Measurements from ENCODE around the gene HECTD4.

The HECTD4 gene

DNA sequence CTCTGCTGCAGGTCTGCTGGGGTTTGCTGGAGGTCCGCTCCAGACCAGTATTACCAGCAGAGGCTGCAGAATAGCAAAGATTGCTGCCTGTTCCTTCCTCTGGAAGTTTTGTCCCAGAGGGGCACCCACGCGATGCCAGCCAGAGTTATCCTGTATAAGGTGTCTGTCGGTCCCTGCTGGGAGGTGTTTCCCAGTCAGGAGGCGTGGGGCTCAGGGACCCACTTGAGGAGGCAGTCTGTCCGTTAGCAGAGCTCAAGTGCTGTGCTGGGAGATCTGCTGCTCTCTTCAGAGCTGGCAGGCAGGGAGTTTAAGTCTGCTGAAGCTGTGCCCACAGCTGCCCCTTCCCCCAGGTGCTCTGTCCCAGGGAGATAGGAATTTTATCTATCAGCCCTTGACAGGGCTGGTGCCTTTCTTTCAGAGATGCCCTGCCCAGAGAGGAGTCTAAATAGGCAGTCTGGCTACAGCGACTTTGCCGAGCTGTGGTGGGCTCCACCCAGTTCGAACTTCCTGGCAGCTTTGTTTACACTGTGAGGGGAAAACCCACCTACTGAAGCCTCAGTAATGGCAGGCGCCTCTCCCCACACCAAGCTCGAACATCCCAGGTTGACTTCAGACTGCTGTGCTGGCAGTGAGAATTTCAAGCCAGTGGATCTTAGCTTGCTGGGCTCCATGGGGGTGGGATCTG is 223.6 kb downstream of the HECTD4 start:
- DNase-seq (ENCODE audit: low spot score): peak; percentile 55

DNA sequence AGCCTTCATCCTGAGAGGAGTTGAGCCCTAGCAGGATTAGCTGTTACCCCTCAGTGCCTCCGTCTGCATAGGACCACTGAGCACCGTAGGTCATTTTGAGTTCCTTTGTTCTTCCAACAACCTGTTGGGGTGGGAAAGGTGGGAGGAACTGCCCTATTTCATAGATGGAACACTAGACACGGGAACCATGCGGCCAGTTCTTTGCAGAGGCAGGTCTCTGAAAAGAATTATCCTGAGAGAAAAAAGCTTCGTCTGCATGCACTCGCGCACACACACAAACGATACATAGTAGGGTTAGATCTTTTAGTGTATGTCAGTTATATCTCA is 228.4 kb downstream of the HECTD4 start:
- no peak for DNase-seq (ENCODE audit: low spot score)

DNA sequence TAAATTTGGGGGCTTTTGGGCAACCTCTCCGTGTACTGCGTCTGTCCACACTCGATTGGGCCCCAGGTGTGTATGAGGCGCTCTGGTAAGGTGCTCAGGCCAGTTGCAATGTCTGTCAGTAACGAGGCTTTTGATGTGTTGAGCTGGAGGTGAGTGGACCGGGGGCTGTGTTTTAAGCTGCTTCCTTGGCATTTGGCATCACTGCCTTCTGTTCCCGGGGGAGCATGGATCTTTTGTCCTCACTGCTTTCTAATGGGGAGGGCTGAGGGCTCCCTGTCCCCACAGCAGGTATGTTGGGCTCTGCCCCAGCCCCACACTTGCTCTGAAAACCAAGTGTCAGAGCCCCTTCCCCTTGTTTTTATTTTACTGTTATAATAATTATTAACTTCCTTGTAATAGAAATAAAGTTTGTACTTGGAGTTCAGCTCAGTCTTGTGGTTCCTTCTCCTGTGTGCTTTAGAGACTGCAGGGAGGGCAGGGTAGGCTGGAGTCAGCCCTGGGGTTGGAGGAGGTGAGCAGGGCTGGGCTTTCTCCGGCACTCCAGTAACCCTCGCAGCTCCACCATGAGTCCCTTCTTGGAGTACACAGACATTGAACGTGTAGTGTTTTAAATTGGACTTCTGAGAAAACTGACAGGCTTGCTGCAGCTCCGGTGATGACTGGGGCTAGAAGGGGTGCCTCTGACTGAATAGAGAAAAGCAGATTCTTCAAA is 228.9 kb downstream of the HECTD4 start:
- DNase-seq (ENCODE audit: low spot score): no peak

- DNase-seq (ENCODE audit: low spot score): no peak
Observed at GRCh38 chr12:112151766-112152541, 230.3 kb downstream of the HECTD4 start.

GRCh38 chr12:112149596-112149995 is 232.6 kb downstream of the HECTD4 start:
- DNase-seq (ENCODE audit: low spot score): no peak

DNA sequence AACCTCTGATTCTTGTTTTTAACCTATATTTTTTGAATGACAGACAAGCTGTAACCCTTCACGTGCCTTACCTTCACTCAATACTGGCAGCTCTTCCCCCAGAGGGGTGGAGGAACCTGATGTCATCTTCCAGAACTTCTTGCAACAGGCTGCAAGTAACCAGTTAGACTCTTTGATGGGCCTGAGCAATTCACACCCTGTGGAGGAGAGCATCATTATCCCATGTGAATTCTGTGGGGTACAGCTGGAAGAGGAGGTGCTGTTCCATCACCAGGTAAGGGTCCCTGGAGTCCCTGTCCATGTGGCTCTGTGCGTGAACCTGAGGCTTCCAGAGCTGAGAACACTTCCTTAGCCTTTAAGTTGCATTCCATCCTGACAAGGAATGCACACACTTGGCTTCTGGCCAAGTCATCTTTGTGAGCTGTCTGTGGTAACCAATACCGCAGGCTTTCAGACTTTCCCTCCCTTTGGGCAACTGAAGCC is 234.2 kb downstream of the HECTD4 start:
- DNase-seq (ENCODE audit: low spot score): no peak

DNA sequence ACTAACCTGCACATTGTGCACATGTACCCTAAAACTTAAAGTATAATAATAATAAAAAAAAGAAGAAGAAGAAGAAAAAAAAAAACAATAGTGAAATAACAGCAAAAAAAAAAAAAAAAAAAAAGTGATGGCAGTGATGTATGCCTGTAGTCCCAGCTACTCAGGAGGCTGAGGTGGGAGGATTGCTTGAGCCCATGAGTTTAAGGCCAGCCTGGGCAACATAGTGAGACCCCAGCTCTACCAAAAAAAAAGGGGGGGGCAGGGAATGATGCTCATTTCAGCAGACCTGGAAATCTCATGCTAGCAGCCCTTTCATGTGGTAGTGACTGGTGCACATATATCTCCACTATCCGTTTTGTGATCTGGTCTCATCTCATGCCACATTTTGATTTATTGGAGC is 236.1 kb downstream of the HECTD4 start:
- DNase-seq (ENCODE audit: low spot score): no peak

GRCh38 chr12:112140728-112141127 is 241.5 kb downstream of the HECTD4 start:
- DNase-seq (ENCODE audit: low spot score): no peak

DNA sequence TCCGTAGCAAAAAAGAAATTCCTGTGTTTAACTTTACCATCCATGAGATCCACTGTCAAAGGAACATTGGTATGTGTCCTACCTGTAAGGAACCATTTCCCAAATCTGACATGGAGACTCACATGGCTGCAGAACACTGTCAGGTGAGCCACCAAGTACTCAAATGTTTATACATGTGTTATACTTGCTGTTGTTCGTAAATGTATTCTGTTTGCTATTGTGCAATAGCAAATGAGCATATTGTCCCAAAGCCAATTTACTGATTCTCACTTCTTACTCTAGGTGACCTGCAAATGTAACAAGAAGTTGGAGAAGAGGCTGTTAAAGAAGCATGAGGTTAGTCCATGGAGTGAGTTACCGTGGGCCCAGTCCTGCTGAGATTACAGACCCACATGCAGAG is 247.5 kb downstream of the HECTD4 start:
- no peak for DNase-seq (ENCODE audit: low spot score)

- no peak for DNase-seq (ENCODE audit: low spot score)
Observed at GRCh38 chr12:112133418-112133817, 248.8 kb downstream of the HECTD4 start.

DNA sequence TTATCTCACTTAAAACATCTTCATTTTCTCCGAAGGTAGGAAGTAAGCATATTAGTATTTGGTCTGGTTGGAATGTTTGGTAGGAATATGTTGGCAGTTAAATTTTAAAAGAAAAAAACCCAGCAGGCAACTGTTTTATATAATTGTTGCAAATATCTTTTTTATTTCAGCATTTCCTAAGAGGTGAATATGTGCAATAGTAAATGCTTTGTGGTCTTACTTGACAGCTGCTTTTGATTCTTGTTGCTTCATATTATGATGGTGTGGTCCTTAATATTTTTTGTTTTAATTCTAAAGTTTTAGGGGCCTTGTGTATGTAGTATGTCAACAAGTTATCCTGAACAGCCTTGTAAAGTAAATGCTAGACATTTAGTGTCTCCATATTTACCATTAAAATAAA is 250.5 kb downstream of the HECTD4 start:
- no peak for DNase-seq (ENCODE audit: low spot score)

GRCh38 chr12:112130441-112130998 is 251.7 kb downstream of the HECTD4 start:
- peak; percentile 78 for DNase-seq (ENCODE audit: low spot score)

DNA sequence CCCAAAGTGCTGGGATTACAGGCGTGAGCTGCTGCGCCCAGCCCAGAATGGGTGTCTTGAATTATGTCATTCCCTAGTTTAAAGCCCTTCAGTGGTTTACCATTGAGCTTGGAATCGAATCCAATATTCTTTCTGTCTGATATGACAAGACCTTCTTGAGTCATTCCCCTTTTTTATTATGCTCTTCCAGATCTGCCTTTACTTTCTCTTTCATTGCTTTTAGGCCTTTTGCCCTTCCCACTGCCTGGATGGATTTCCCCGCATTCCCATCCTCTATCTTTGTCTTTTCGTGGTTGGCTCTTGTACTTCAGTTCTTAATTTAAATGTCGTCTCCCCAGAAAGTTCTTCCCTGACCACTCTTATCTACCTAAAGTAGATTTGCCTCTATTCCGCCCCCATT is 255.3 kb downstream of the HECTD4 start:
- DNase-seq (ENCODE audit: low spot score): no peak

DNA sequence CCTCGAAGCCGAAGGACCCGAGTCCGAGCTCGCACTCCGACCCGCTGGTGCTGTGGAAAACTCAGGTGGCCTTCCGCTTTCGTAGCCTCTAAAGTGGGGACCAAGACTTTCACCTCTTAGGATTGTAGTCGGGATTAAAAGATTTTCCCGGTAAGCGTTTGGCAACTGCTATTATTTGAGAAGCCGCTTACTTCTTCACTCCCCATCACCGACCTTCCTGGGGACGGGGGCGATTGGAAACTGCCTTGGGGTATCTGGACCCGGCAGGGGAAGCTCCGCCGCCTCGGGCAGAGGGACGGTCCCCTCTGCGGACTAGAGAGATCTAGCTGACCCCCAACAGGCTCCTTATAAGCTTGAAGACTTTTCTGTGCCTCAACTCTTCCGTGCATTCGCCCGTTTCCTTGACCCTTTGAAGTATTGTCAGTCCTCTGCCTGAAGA is 256.2 kb downstream of the HECTD4 start:
- no peak for DNase-seq (ENCODE audit: low spot score)

- DNase-seq (ENCODE audit: low spot score): peak; percentile 98
Observed at GRCh38 chr12:112125250-112125999, 256.8 kb downstream of the HECTD4 start, which contains the start of gene TRAFD1. TRAFD1 (plus strand) TSS chr12:112125560; CDS start chr12:112130523, 4,963 bp downstream.

- DNase-seq (ENCODE audit: low spot score): no peak
Observed at GRCh38 chr12:112124918-112125249, 257.3 kb downstream of the HECTD4 start.

DNA sequence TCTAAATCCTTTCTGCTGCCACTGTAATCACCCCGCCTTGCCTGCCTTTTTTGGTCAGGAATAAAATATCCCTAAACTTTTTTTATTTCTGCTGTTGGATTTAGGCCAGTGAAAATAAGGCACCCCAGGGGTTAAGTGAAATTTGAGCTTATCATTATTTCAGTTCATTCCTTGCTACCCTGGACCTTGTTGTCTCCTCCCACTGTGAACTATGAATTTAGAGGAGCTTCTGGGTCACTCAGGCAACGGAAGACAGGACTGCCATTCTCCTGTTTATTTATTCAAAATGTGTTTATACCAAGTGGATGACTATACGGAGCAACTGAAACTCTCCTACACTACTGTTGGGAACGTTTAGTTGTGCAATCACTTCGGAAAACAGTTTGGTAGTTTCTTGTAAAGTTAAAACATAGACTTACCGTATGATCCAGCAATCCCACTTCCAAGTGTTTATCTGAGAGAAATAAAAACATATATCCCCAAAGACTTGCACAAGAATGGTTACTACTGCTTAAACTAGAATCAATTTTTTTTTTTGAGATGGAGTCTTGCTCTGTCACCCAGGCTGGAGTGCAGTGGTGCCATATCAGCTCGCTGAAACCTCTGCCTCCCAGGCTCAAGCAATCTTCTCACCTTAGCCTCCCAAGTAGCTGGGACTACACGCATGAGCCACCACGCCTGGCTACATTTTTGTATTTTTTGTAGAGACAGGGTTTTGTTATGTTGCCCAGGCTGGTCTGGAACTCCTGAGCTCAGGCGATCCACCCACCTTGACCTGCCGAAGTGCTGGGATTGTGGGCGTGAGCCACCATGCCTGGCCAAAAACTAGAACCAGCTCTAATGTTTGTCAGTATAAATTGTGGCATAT is 259.2 kb downstream of the HECTD4 start:
- no peak for DNase-seq (ENCODE audit: low spot score)

GRCh38 chr12:112121780-112122565 is 260.3 kb downstream of the HECTD4 start:
- DNase-seq (ENCODE audit: low spot score): no peak

- no peak for DNase-seq (ENCODE audit: low spot score)
Observed at GRCh38 chr12:112117685-112118084, 264.5 kb downstream of the HECTD4 start.

Measured in CD4-positive, alpha-beta T cell treated with Interleukin-15 for 4 hours (primary cell).